ENCODE results near the gene LKAAEAR1.

The LKAAEAR1 gene

DNA sequence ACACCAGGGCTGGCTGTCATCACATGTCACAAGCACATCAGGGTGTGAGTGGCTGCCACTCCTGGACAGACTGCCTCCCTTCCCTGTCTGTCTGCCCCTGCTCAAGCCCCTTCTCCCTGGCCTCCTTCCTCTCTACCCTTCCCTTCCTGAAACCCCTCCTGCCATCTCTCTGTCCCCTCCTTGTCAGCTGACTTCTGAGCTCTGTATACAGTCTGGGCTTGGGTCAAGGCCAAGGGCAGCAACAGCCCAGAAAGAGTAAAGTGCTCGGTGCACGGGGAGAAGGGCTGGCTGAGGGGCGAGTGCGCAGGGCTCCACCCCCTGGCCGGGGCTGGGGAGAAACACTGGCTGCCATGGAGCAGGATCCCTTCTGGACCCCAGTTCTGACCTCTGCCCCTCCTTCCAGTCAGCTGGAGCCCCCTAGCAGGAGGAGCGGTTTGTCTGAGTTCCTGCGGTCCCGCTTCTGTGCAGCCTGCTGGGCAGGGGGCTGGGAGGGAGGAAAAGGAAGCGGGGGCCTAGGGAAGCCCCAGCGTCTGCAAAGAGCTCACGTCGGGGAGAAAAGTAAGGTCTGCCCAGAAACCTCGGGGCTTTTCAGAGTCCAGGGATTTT is 2.0 kb downstream of the LKAAEAR1 start:
- H3K9me3 Mint-ChIP-seq, result no peaks in the 10 kb centered on the region
- intact Hi-C loops (cut with micrococcal nuclease), result no loop called here
- peaks cover 30% of the 10 kb centered on the region for H3K36me3 Mint-ChIP-seq (ENCODE audit: low read depth)
- H3K4me1 Mint-ChIP-seq (ENCODE audit: low read depth), result peaks cover 56% of the 10 kb centered on the region
- peaks cover 24% of the 10 kb centered on the region for H3K27me3 Mint-ChIP-seq
- peak overlapping the region; percentile 78 for H3K4me3 Mint-ChIP-seq
- peak overlapping the region; percentile 81 for H3K27ac Mint-ChIP-seq

DNA sequence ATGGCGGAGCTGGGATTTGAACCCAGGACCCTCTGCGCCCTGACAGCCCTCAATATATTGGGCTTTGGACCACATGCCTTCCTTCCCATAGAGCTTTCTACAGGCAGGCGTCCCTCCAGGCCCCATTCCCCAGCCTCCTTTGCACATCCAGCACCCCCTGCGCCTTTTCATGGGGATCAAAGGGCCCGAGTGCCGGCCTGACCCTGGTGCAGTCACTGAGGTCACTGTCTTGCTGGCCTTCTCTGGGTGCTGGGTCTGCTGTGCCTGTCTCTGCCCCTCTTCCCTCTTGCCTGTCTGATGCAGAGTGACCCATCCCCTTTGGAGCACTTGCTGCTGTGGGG is 2.6 kb downstream of the LKAAEAR1 start:
- Mint-ChIP-seq H3K27me3 (peaks cover 22% of the 10 kb centered on the region), H3K27ac (peak overlapping the region; percentile 81), H3K4me3 (peak overlapping the region; percentile 36), H3K4me1 (ENCODE audit: low read depth) (peaks cover 56% of the 10 kb centered on the region), H3K9me3 (no peaks in the 10 kb centered on the region), H3K36me3 (ENCODE audit: low read depth) (peaks cover 37% of the 10 kb centered on the region)
- intact Hi-C loops (cut with micrococcal nuclease), result no loop called here

DNA sequence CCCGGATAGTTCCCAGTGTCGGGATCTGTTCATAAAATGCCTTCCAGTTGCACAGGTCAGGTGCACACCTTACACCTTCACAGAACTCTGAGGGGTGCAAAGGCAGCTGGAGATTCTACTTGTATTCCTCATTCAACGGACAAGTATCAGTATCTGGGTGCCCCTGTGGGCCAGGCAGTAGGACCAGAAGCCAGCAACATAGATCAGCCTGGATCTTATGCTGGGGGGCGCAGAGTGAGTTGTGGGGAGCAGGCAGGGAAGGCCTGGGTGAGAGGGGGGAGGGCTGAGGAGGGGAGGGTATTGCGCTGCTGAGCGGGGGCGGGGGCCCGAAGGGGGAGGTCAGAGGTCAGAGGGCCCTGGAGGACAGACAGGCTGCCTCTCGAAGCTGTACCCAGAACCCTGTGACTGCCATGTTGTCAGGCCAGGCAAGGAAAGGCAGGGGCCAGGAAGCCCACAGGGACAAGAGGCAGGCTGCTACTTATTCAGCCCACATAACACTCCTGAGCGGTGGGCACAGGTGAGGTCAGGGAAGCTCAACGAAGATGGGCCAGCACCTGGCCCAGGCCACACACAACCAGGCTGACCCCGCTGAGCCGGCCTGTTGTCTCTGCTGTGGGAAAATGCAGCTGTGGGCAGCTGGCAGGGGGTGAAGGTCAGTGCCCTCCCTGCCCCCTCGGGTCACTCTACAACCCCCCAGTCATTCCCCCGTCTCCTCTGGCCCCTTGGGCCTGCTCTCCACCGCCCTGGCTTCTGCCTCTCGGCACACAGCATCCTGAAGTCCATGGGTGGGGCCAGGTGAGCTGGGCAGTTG is 3.2 kb downstream of the LKAAEAR1 start:
- Mint-ChIP-seq H3K4me1 (ENCODE audit: low read depth) (peaks cover 61% of the 10 kb centered on the region), H3K9me3 (no peaks in the 10 kb centered on the region), H3K4me3 (peak overlapping the region; percentile 83), H3K36me3 (ENCODE audit: low read depth) (peaks cover 42% of the 10 kb centered on the region), H3K27ac (peak overlapping the region; percentile 81), H3K27me3 (peaks cover 19% of the 10 kb centered on the region)
- intact Hi-C loops (cut with micrococcal nuclease), result no loop called here

- intact Hi-C loops (cut with micrococcal nuclease), result no loop called here
- Mint-ChIP-seq H3K27me3 (peaks cover 11% of the 10 kb centered on the region), H3K4me3 (peak within 1 kb of the TSS; percentile 98), H3K36me3 (ENCODE audit: low read depth) (peaks cover 50% of the 10 kb centered on the region), H3K27ac (peak within 1 kb of the TSS; percentile 92), H3K9me3 (no peaks in the 10 kb centered on the region), H3K4me1 (ENCODE audit: low read depth) (peaks cover 70% of the 10 kb centered on the region)
Observed at GRCh38 chr20:64080013-64080812, 4.0 kb downstream of the LKAAEAR1 start, which contains the start of gene OPRL1. Gene OPRL1, plus strand, starts transcription at chr20:64080082. Its CDS starts 12,639 bp downstream, at chr20:64092721.

- intact Hi-C loops (cut with micrococcal nuclease), result no loop called here
- Mint-ChIP-seq H3K27ac (peak within 1 kb of the TSS; percentile 92), H3K4me1 (ENCODE audit: low read depth) (peaks cover 74% of the 10 kb centered on the region), H3K9me3 (no peaks in the 10 kb centered on the region), H3K36me3 (ENCODE audit: low read depth) (peaks cover 58% of the 10 kb centered on the region), H3K27me3 (peaks cover 3% of the 10 kb centered on the region), H3K4me3 (peak within 1 kb of the TSS; percentile 98)
Observed at GRCh38 chr20:64079273-64080012, 4.8 kb downstream of the LKAAEAR1 start, which contains the start of gene RGS19. Gene RGS19, minus strand, starts transcription at chr20:64079518. Its CDS starts 2,632 bp downstream, at chr20:64076886.

GRCh38 chr20:64078934-64079272 is 5.3 kb downstream of the LKAAEAR1 start:
- peaks cover 75% of the 10 kb centered on the region for H3K4me1 Mint-ChIP-seq (ENCODE audit: low read depth)
- H3K36me3 Mint-ChIP-seq (ENCODE audit: low read depth), result peaks cover 64% of the 10 kb centered on the region
- intact Hi-C loops (cut with micrococcal nuclease), result no loop called here
- H3K4me3 Mint-ChIP-seq, result peak overlapping the region; percentile 98
- H3K27me3 Mint-ChIP-seq, result no peaks in the 10 kb centered on the region
- no peaks in the 10 kb centered on the region for H3K9me3 Mint-ChIP-seq
- peak overlapping the region; percentile 92 for H3K27ac Mint-ChIP-seq

DNA sequence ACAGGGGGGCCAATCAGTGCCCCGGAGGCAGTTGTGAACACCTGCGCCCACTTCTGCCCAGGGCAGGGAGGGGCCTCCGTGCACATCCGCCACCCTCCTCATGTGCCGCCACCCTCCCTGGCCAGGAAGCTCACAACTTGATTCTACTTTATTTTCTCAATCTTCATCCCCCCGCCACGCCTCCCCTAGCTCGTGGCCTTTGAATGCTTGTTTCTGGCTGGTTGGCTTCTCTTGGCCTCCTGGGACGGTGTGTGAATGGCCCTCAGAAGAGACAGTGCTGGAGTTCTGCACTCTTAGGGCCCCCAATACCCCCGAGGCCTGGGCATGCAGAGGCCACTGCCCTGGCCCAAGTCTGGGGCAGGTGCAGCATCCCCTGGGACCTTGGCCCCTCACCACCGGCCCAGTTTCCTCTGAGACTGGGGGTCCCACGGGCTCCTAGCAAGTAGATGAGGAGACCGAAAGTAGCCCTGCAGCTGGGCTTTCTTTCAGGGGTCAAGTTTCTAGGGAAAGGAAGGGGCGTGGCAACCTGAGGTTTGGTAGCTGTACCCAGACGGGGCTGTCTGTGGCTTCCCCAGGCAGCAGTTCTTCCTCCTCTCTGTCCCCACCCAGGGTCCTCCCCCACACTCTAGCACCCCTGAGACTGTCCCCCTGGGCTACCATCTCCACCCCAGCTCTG is 6.2 kb downstream of the LKAAEAR1 start:
- H3K9me3 Mint-ChIP-seq, result no peaks in the 10 kb centered on the region
- peak overlapping the region; percentile 98 for H3K4me3 Mint-ChIP-seq
- intact Hi-C loops (cut with micrococcal nuclease), result no loop called here
- H3K27ac Mint-ChIP-seq, result peak overlapping the region; percentile 92
- H3K27me3 Mint-ChIP-seq, result no peaks in the 10 kb centered on the region
- peaks cover 80% of the 10 kb centered on the region for H3K4me1 Mint-ChIP-seq (ENCODE audit: low read depth)
- peaks cover 72% of the 10 kb centered on the region for H3K36me3 Mint-ChIP-seq (ENCODE audit: low read depth)

- Mint-ChIP-seq H3K4me1 (ENCODE audit: low read depth) (peaks cover 76% of the 10 kb centered on the region), H3K9me3 (no peaks in the 10 kb centered on the region), H3K4me3 (peak overlapping the region; percentile 98), H3K36me3 (ENCODE audit: low read depth) (peaks cover 77% of the 10 kb centered on the region), H3K27ac (peak overlapping the region; percentile 92), H3K27me3 (no peaks in the 10 kb centered on the region)
- intact Hi-C loops (cut with micrococcal nuclease), result no loop called here
Observed at GRCh38 chr20:64077541-64077875, 6.7 kb downstream of the LKAAEAR1 start.

DNA sequence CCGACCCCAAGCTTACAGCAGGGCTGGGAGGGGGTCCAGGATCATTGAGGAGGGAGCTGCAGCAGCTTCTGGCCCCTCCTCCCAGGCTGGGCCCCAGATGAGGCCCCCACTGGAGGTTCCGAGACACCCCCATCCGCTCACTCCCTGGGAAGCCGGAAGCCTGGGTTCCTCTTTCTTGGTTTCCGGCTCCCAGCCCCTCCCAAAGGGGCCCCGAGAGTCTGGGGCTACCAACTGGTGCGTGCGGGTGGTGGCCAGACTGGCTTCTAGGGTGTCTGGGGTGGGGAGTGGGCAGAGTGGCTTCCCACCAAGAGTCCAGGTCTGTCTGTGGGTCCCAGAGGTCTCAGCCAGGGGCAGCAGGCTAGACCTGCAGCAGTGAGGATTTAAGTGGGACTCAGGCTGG is 7.1 kb downstream of the LKAAEAR1 start:
- Mint-ChIP-seq H3K27ac (peak overlapping the region; percentile 92), H3K4me3 (peak overlapping the region; percentile 98), H3K27me3 (no peaks in the 10 kb centered on the region), H3K9me3 (no peaks in the 10 kb centered on the region), H3K4me1 (ENCODE audit: low read depth) (peaks cover 76% of the 10 kb centered on the region), H3K36me3 (ENCODE audit: low read depth) (peaks cover 82% of the 10 kb centered on the region)
- intact Hi-C loops (cut with micrococcal nuclease), result no loop called here

DNA sequence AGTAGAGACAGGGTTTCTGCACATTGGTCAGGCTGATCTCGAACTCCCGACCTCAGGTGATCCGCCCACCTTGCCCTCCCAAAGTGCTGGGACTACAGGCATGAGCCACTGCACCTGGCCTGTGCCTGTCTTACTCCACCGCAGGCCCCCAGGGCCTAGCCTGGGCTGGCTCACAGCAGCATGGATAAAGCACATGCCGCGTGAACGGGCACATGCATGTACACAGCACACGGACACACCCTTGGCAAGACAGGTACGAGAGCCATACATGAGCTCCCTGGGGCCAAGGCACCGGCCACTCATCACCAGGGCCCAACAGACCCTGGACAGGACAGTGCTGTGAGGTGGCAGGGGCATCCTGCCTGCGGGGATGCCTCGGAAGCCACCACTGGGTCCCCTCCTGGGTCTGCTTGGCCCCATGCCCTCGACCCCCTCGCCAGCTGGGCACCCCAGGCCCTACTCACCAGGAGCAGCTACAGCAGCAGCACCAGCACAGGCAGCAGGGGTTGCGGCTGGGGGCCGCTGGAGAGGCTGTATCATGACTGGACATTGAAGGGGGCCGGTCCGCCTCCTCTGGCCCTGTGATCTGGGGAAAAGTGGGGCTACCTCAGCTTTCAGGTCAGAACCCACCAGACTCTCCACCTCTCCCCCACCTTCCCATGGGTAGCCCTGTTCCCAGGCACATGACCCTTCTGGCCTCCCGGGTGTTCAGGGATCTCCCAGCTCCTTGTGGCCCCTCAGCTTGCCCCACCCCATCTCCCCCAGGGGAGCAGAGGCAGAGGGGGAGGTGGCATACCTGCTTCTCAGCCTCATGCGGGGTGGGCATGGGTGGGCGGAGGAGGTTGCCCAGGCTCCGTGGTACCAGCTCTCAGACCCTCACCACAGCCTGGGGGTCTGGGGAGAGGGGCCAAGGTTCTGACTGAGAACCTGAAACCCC is 7.9 kb downstream of the LKAAEAR1 start:
- peak overlapping the region; percentile 98 for H3K4me3 Mint-ChIP-seq
- intact Hi-C loops (cut with micrococcal nuclease), result no loop called here
- peak overlapping the region; percentile 92 for H3K27ac Mint-ChIP-seq
- peaks cover 74% of the 10 kb centered on the region for H3K4me1 Mint-ChIP-seq (ENCODE audit: low read depth)
- no peaks in the 10 kb centered on the region for H3K9me3 Mint-ChIP-seq
- H3K27me3 Mint-ChIP-seq, result no peaks in the 10 kb centered on the region
- H3K36me3 Mint-ChIP-seq (ENCODE audit: low read depth), result peaks cover 89% of the 10 kb centered on the region

DNA sequence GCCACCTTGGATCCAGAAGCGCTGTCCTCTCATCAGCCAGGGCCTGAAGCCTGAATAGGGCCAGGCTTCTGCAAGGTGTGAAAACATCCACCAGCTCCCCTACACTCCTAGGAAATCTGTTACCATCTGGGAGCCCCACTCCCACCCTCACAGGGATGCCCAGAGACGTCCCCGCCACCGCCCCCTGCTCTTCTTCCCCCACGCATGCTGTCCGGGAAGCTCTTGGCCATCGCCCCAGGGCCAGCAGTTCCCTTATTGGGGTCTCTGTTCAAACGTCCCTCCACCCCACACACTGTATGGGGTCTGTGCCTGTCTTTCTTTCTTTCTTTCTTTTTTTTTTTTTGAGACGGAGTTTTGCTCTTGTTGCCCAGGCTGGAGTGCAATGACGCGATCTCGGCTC is 8.6 kb downstream of the LKAAEAR1 start:
- intact Hi-C loops (cut with micrococcal nuclease), result no loop called here
- H3K27me3 Mint-ChIP-seq, result no peaks in the 10 kb centered on the region
- H3K27ac Mint-ChIP-seq, result peak overlapping the region; percentile 92
- no peaks in the 10 kb centered on the region for H3K9me3 Mint-ChIP-seq
- H3K4me1 Mint-ChIP-seq (ENCODE audit: low read depth), result peaks cover 74% of the 10 kb centered on the region
- peak overlapping the region; percentile 98 for H3K4me3 Mint-ChIP-seq
- H3K36me3 Mint-ChIP-seq (ENCODE audit: low read depth), result peaks cover 87% of the 10 kb centered on the region

GRCh38 chr20:64074963-64075362 is 9.2 kb downstream of the LKAAEAR1 start:
- H3K4me3 Mint-ChIP-seq, result peak overlapping the region; percentile 2
- intact Hi-C loops (cut with micrococcal nuclease), result no loop called here
- no peaks in the 10 kb centered on the region for H3K27me3 Mint-ChIP-seq
- H3K36me3 Mint-ChIP-seq (ENCODE audit: low read depth), result peaks cover 81% of the 10 kb centered on the region
- H3K4me1 Mint-ChIP-seq (ENCODE audit: low read depth), result peaks cover 69% of the 10 kb centered on the region
- no peak overlapping the region for H3K27ac Mint-ChIP-seq
- no peaks in the 10 kb centered on the region for H3K9me3 Mint-ChIP-seq
